Heart left ventricle (tissue), 13 donors: ENCODE data around the gene DNAH12.

Source experiments
- CTCF ChIP-seq, 12 donors: fragments of 200-600 bp; sonication (generic) in 4 of 12; IDR thresholded peaks; one replicate each; pipeline versions ENCODE4 v1.5.0 to v1.8.0; 2018 to 2022; ENCODE audit warnings: antibody characterized with exemption in 12 of 12, mild to moderate bottlenecking in 5 of 12
- POLR2A ChIP-seq, 2 donors: fragments of 450-650 bp; IDR thresholded peaks; one replicate each; pipeline ENCODE4 v1.6.1; 2017; ENCODE audit warnings: antibody characterized with exemption in 2 of 2, mild to moderate bottlenecking in 2 of 2, moderate library complexity in 2 of 2
- donor health status: ischemic (EF 13 %, LVEDD 7.1; RV severe dilation, severe dysfunction).
- donor health status: DM: no; HTN: yes; CAD: no.
- donor health status: DM: no; HTN: no; CAD: no.
- donor health status: ischemic (EF 25% LVEDD 6.9; RV normal size, moderate dysfunction).
- donor health status: ischemic (EF 25% LVEDD 5.7; RV mildly dilated, moderate dysfunction).
- donor health status: ischemic (EF 35%, LVEDD 5.7; RV mildly dilated, moderate dysfunction).
- donor health status: nonischemic (EF 11% LVEDD 7.7; RV severe dilation, severe dysfunction).
- donor health status: DM: yes; HTN: yes; CAD: no.
- donor health status: PGD.
- donor health status: ischemic (EF 29% LVEDD 5.4; RV normal size, mild dysfunction).
- donor health status: nonischemic (EF 23%, LVEDD 6.1; RV moderate dilation, normal function).

- TF ChIP-seq CTCF (IDR thresholded peaks at IDR 0.05) (no peak), POLR2A (IDR thresholded peaks at IDR 0.05) (no peak)
Measured at GRCh38 chr3:57252404-57252803, 291.7 kb downstream of the DNAH12 start.
